Endothelial cell of umbilical vein (primary cell): Measurements from ENCODE around the gene TENM4. TPM values are rescaled to one million over a fixed set of nuclear protein-coding genes. Genes with fewer than 3 reads are reported as not detected.

ENCODE experiments used
- BruUV-seq: library from RNA; stranded (reverse); fragments of 400-500 nt; replicated peaks from 2 replicates; lab custom pipeline; 2021; lab: Mats Ljungman, UMichigan
- CTCF ChIA-PET: fragments of 300-600, 350-600 bp; sonication (Branson Sonifier 250); formaldehyde crosslinking; loops from one replicate; lab custom pipeline; 2021; ENCODE audit warnings: antibody characterized with exemption, inconsistent platforms; lab: Charles Lee
- POLR2A ChIA-PET: fragments of 300-600, 350-600 bp; sonication (Branson Sonifier 250); formaldehyde crosslinking; loops from one replicate; lab custom pipeline; 2021; ENCODE audit warnings: antibody characterized with exemption, inconsistent platforms; lab: Charles Lee
- DNase-seq: peaks from one replicate; pipeline ENCODE4 v3.0.0-alpha.2; 2011; ENCODE audit warnings: low read depth, low spot score
- FAIRE-seq: peaks from 2 replicates; lab custom pipeline; 2011; peaks lifted over from hg19 to GRCh38; lab: Jason Lieb, UNC
- H2AFZ ChIP-seq: 2 replicates; pipeline ENCODE4 v1.6.0; 2012; ENCODE audit warnings: low read depth, low read length, control low read depth, inconsistent platforms
- H3K27ac ChIP-seq: 2 replicates; pipeline ENCODE4 v1.5.1; 2011; ENCODE audit warnings: low read depth, mild to moderate bottlenecking, control low read depth, low read length, moderate library complexity; ENCODE audit not compliant: insufficient read depth
- H3K27me3 ChIP-seq, 2 experiments: 2 replicates each; pipeline versions ENCODE4 v1.6.0 to v1.6.1; 2011; ENCODE audit warnings: low read length in 2 of 2, mixed read lengths in 1 of 2; ENCODE audit not compliant: control insufficient read depth in 2 of 2, insufficient read depth in 2 of 2
- H3K36me3 ChIP-seq, 2 experiments: 2 replicates in 1 of 2; 3 replicates in 1 of 2; pipeline ENCODE4 v1.5.1; 2011; ENCODE audit warnings: low read length in 2 of 2, mild to moderate bottlenecking in 1 of 2, moderate library complexity in 1 of 2; ENCODE audit not compliant: control insufficient read depth in 2 of 2, insufficient read depth in 2 of 2; ENCODE audit errors: extremely low read depth in 1 of 2
- H3K4me1 ChIP-seq: 3 replicates; pipeline ENCODE4 v1.5.1; 2011; ENCODE audit warnings: mild to moderate bottlenecking, low read length; ENCODE audit not compliant: control insufficient read depth, insufficient read depth; ENCODE audit errors: extremely low read depth
- H3K4me2 ChIP-seq: 2 replicates; pipeline ENCODE4 v1.6.1; 2011; ENCODE audit warnings: low read length, control low read depth, mixed read lengths; ENCODE audit not compliant: insufficient read depth
- H3K4me3 ChIP-seq, 3 experiments: fragments of 200-600 bp in 1 of 3; sonication (generic), shearing (Covaris generic) in 1 of 3; replicated peaks in 1 of 3; 2 replicates each; pipeline ENCODE4 v1.5.1; 2011 to 2016; ENCODE audit warnings: control low read depth in 3 of 3, low read length in 3 of 3, mild to moderate bottlenecking in 2 of 3, inconsistent platforms in 1 of 3, low read depth in 1 of 3, moderate library complexity in 1 of 3; ENCODE audit not compliant: insufficient read depth in 1 of 3
- H3K79me2 ChIP-seq: 2 replicates; pipeline ENCODE4 v1.6.0; 2012; ENCODE audit warnings: low read length, inconsistent platforms; ENCODE audit not compliant: control insufficient read depth, insufficient read depth
- H3K9ac ChIP-seq: replicated peaks from 2 replicates; pipeline ENCODE3; 2011; ENCODE audit warnings: low read length, control low read depth; ENCODE audit not compliant: insufficient read depth; ENCODE audit errors: extremely low read depth
- H3K9me1 ChIP-seq: replicated peaks from 3 replicates; pipeline ENCODE4 v1.6.0; 2011; ENCODE audit warnings: mild to moderate bottlenecking, low read length; ENCODE audit not compliant: control insufficient read depth, insufficient read depth; ENCODE audit errors: extremely low read depth
- H3K9me3 ChIP-seq: replicated peaks from 2 replicates; pipeline ENCODE4 v1.5.1; 2012; ENCODE audit warnings: low read length, inconsistent platforms; ENCODE audit not compliant: control insufficient read depth, insufficient read depth
- H4K20me1 ChIP-seq: replicated peaks from 2 replicates; pipeline ENCODE3; 2011; ENCODE audit warnings: mild to moderate bottlenecking, low read length; ENCODE audit not compliant: control insufficient read depth, insufficient read depth; ENCODE audit errors: extremely low read depth
- CTCF ChIP-seq, 2 donors: IDR thresholded peaks; 1 replicate in 1 of 2; 2 replicates in 1 of 2; pipeline ENCODE4 v1.5.1; 2011; ENCODE audit warnings: low read length in 2 of 2, mild to moderate bottlenecking in 2 of 2, moderate library complexity in 2 of 2, control low read depth in 1 of 2, inconsistent platforms in 1 of 2, low read depth in 1 of 2; ENCODE audit not compliant: insufficient read depth in 1 of 2; ENCODE audit errors: extremely low read depth in 1 of 2
- EZH2 ChIP-seq: IDR thresholded peaks from 2 replicates; pipeline ENCODE4 v1.6.1; 2012; ENCODE audit warnings: borderline replicate concordance, low read depth, mild to moderate bottlenecking, moderate library complexity, low read length, inconsistent platforms; ENCODE audit not compliant: severe bottlenecking
- FOS ChIP-seq: IDR thresholded peaks from 2 replicates; pipeline ENCODE4 v1.6.1; 2011; ENCODE audit warnings: mild to moderate bottlenecking, low read length, moderate library complexity, borderline replicate concordance; ENCODE audit not compliant: insufficient read depth
- GATA2 ChIP-seq: IDR thresholded peaks from 2 replicates; pipeline ENCODE4 v1.7.0; 2011; ENCODE audit warnings: low read depth, mild to moderate bottlenecking, moderate library complexity, mixed read lengths, low read length; ENCODE audit not compliant: insufficient read length, insufficient read depth
- JUN ChIP-seq: IDR thresholded peaks from 2 replicates; pipeline ENCODE4 v1.6.1; 2011; ENCODE audit warnings: borderline replicate concordance, low read depth; ENCODE audit not compliant: insufficient read length, insufficient read depth
- MAX ChIP-seq: IDR thresholded peaks from 2 replicates; pipeline ENCODE4 v1.6.1; 2011; ENCODE audit not compliant: insufficient read depth, insufficient read length
- MYC ChIP-seq: IDR thresholded peaks from one replicate; pipeline ENCODE4 v1.6.1; 2011; ENCODE audit warnings: mild to moderate bottlenecking, low read depth, low read length
- POLR2A ChIP-seq: IDR thresholded peaks from 2 replicates; pipeline ENCODE4 v1.6.1; 2012; ENCODE audit warnings: low read depth, mild to moderate bottlenecking, control low read depth, low read length
- POLR2AphosphoS5 ChIP-seq: IDR thresholded peaks from 2 replicates; pipeline ENCODE4 v1.6.1; 2012; ENCODE audit warnings: low read depth, mild to moderate bottlenecking, control low read depth, low read length, moderate library complexity; ENCODE audit not compliant: insufficient read depth
- dilution Hi-C: fragments of 300-500 bp; cut with MboI; formaldehyde crosslinking; loops from one replicate; pipeline ENCODE4 v1.15.0; 2019; ENCODE audit warnings: low sequenced_read_pairs; ENCODE audit not compliant: extremely low pct_ligation_motif_present
- intact Hi-C: fragments of 100-400 bp; cut with micrococcal nuclease; formaldehyde crosslinking; loops from one replicate; pipeline ENCODE4 v1.10.0; 2022
- polyA plus RNA-seq, 4 experiments: library from polyadenylated mRNA; depleted of rRNA in 3 of 4; stranded (reverse) in 3 of 4; unstranded in 1 of 4; fragments of >200 nt; gene quantifications; 2 replicates each; pipeline versions ENCODE4 v1.2.1 to v1.2.3, GENCODE V29; 2011 to 2012; ENCODE audit warnings: missing spikeins in 1 of 4
- total RNA-seq: library from RNA; stranded (reverse); gene quantifications from 2 replicates; pipeline ENCODE4 v1.2.3, GENCODE V29; 2021

The TENM4 gene
- total and polyA plus RNA-seq, 2 donors (not counting 3 experiments of a cell fraction or from before 2014, with no cell fraction given): 0.06 to 0.27 TPM

GRCh38 chr11:78806214-78807004 is 634.4 kb downstream of the TENM4 start:
- no peak overlapping the region for H3K4me3 ChIP-seq
- H4K20me1 ChIP-seq: no peaks in the 10 kb centered on the region
- ChIA-PET POLR2A (no interaction called here), CTCF (no interaction called here)
- TF ChIP-seq MYC (no peak), POLR2AphosphoS5 (no peak), CTCF (IDR thresholded peaks at IDR 0.05; ENCODE audit: extremely low read depth in 1 of 2, insufficient read depth in 1 of 2, low read depth in 1 of 2, low read length in 2 of 2) (no peak), POLR2A (no peak), FOS (no peak), EZH2 (no peak), JUN (no peak), GATA2 (no peak), MAX (no peak)
- H3K4me2 ChIP-seq: no peak overlapping the region
- BruUV-seq: no TSS peak
- H3K79me2 ChIP-seq: no peaks in the 10 kb centered on the region
- no peak overlapping the region for H3K27ac ChIP-seq
- no peaks in the 10 kb centered on the region for H3K36me3 ChIP-seq
- H3K27me3 ChIP-seq: no peaks in the 10 kb centered on the region
- H3K9me3 ChIP-seq: no peaks in the 10 kb centered on the region
- FAIRE-seq: no peak
- H3K4me1 ChIP-seq: peaks cover 7% of the 10 kb centered on the region
- dilution Hi-C loops (no loop called here), intact Hi-C loops (no loop called here)
- no peak overlapping the region for H2AFZ ChIP-seq
- H3K9ac ChIP-seq: no peak overlapping the region
- DNase-seq: no peak
- H3K9me1 ChIP-seq: no peaks in the 10 kb centered on the region
